Upper lobe of right lung (tissue), 1 donor: ENCODE data around the gene INKA2. TPM values are rescaled to one million over a fixed set of nuclear protein-coding genes. Genes with fewer than 3 reads are reported as not detected.

Source experiments
- ATAC-seq: fragments of 200-7000 bp; cut with Tn5 transposase; one replicate; pipeline ENCODE4 v1.9.1; 2020; ENCODE audit warnings: mild to moderate bottlenecking, moderate library complexity
- DNase-seq: peaks from one replicate; pipeline ENCODE4 v3.0.0-alpha.2; 2020
- H3K27ac ChIP-seq: fragments of 200-600 bp; one replicate; pipeline ENCODE4 v1.8.0; 2022
- H3K27me3 ChIP-seq: fragments of 200-600 bp; one replicate; pipeline ENCODE4 v1.8.0; 2022; ENCODE audit warnings: mild to moderate bottlenecking
- H3K36me3 ChIP-seq: fragments of 200-600 bp; one replicate; pipeline ENCODE4 v1.8.0; 2022
- H3K4me1 ChIP-seq: fragments of 200-600 bp; one replicate; pipeline ENCODE4 v1.8.0; 2022
- H3K4me3 ChIP-seq: fragments of 200-600 bp; one replicate; pipeline ENCODE4 v1.8.0; 2022; ENCODE audit warnings: mild to moderate bottlenecking
- H3K9me3 ChIP-seq: fragments of 200-600 bp; one replicate; pipeline ENCODE4 v1.8.0; 2022
- CTCF ChIP-seq: fragments of 200-600 bp; IDR thresholded peaks from one replicate; pipeline ENCODE4 v1.8.0; 2022; ENCODE audit warnings: antibody characterized with exemption
- intact Hi-C: fragments of 100-400 bp; cut with DNase I; formaldehyde crosslinking; loops from one replicate; pipeline ENCODE4 v1.11.0; 2022
- total RNA-seq: library from RNA; stranded (reverse); fragmentation: NEBNext Ultra II Directional; extraction: Animal tissue kit (Norgen Biotek cat#: 25700); gene quantifications from one replicate; pipeline ENCODE4 v1.2.1, GENCODE V29; 2021
- donor health status: DM: no; HTN: yes; CAD: no; lungs with severe emphysema.

INKA2 gene
- total RNA-seq, 1 donor from 2014 or later: 13.3 TPM

- Histone ChIP-seq H3K4me1 (peaks cover 4% of the 10 kb centered on the region), H3K36me3 (peaks cover 85% of the 10 kb centered on the region), H3K4me3 (no peak overlapping the region), H3K27me3 (no peaks in the 10 kb centered on the region), H3K27ac (no peak overlapping the region), H3K9me3 (no peaks in the 10 kb centered on the region)
- intact Hi-C loops: no loop called here
- TF ChIP-seq CTCF: no peak
- ATAC-seq: no peak
- DNase-seq: no peak
These were observed 33.4 kb downstream of the INKA2 start for GRCh38 chr1:111705841-111706240.

GRCh38 chr1:111704776-111705175 is 34.4 kb downstream of the INKA2 start:
- H3K4me3 ChIP-seq: no peak overlapping the region
- intact Hi-C loops: no loop called here
- peak; percentile 79 for ATAC-seq
- H3K4me1 ChIP-seq: peaks cover 4% of the 10 kb centered on the region
- no peak for DNase-seq
- no peaks in the 10 kb centered on the region for H3K9me3 ChIP-seq
- H3K36me3 ChIP-seq: peaks cover 88% of the 10 kb centered on the region
- no peak for TF ChIP-seq CTCF
- H3K27me3 ChIP-seq: no peaks in the 10 kb centered on the region
- H3K27ac ChIP-seq: no peak overlapping the region

GRCh38 chr1:111704240-111704639 is 35.0 kb downstream of the INKA2 start:
- no peak overlapping the region for H3K4me3 ChIP-seq
- peaks cover 4% of the 10 kb centered on the region for H3K4me1 ChIP-seq
- DNase-seq (no peak), ATAC-seq (no peak)
- H3K27me3 ChIP-seq: no peaks in the 10 kb centered on the region
- H3K9me3 ChIP-seq: no peaks in the 10 kb centered on the region
- no peak overlapping the region for H3K27ac ChIP-seq
- TF ChIP-seq CTCF: no peak
- intact Hi-C loops: no loop called here
- H3K36me3 ChIP-seq: peaks cover 88% of the 10 kb centered on the region

- H3K4me1 ChIP-seq: no peaks in the 10 kb centered on the region
- no peak overlapping the region for H3K4me3 ChIP-seq
- DNase-seq (no peak), ATAC-seq (no peak)
- intact Hi-C loops: no loop called here
- H3K27me3 ChIP-seq: no peaks in the 10 kb centered on the region
- H3K27ac ChIP-seq: no peak overlapping the region
- peaks cover 95% of the 10 kb centered on the region for H3K36me3 ChIP-seq
- no peak for TF ChIP-seq CTCF
- no peaks in the 10 kb centered on the region for H3K9me3 ChIP-seq
These were observed 36.6 kb downstream of the INKA2 start for GRCh38 chr1:111702504-111703050.

GRCh38 chr1:111699268-111699667 is 39.9 kb downstream of the INKA2 start:
- Histone ChIP-seq H3K27me3 (no peaks in the 10 kb centered on the region), H3K4me3 (no peak overlapping the region), H3K4me1 (no peaks in the 10 kb centered on the region), H3K36me3 (peaks cover 92% of the 10 kb centered on the region), H3K9me3 (no peaks in the 10 kb centered on the region), H3K27ac (no peak overlapping the region)
- TF ChIP-seq CTCF: no peak
- ATAC-seq (no peak), DNase-seq (no peak)
- intact Hi-C loops: no loop called here

- Histone ChIP-seq H3K36me3 (peaks cover 87% of the 10 kb centered on the region), H3K27me3 (no peaks in the 10 kb centered on the region), H3K27ac (no peak overlapping the region), H3K4me3 (no peak overlapping the region), H3K9me3 (no peaks in the 10 kb centered on the region), H3K4me1 (no peaks in the 10 kb centered on the region)
- intact Hi-C loops: no loop called here
- DNase-seq (no peak), ATAC-seq (no peak)
- no peak for TF ChIP-seq CTCF
These were observed 42.9 kb downstream of the INKA2 start for GRCh38 chr1:111696330-111696729.
